ENCODE measurements around the gene SIL1. TPM values are rescaled to one million over a fixed set of nuclear protein-coding genes. Genes with fewer than 3 reads are reported as not detected.

SIL1 gene
- polyA plus RNA-seq, 2 donors = 27.2 to 31.7 TPM

- H3K4me1 ChIP-seq (ENCODE audit: control insufficient read depth in 2 of 2, insufficient read depth in 2 of 2, low read length in 1 of 2) = peaks cover 14 to 18% of the 10 kb centered on the region in 2 donors
- no peaks in the 10 kb centered on the region for H3K9me3 ChIP-seq (ENCODE audit: control insufficient read depth in 2 of 2, insufficient read depth in 1 of 2, low read depth in 1 of 2, low read length in 1 of 2)
- H3K4me3 ChIP-seq (ENCODE audit: low read depth in 1 of 2, low read length in 2 of 2) = no peak overlapping the region
- H3K27ac ChIP-seq (ENCODE audit: low read depth in 2 of 2, low read length in 1 of 2) = no peak overlapping the region
- no peaks in the 10 kb centered on the region for H3K27me3 ChIP-seq (ENCODE audit: control insufficient read depth in 1 of 2, insufficient read depth in 2 of 2, low read length in 2 of 2)
- H3K36me3 ChIP-seq (ENCODE audit: control insufficient read depth in 2 of 2, insufficient read depth in 2 of 2, low read length in 1 of 2) = peaks cover 0 to 14% of the 10 kb centered on the region in 2 donors
- 90 to 92% methylated on average over 4 of the region's 4 CpGs for WGBS, 2 donors
Measured at GRCh38 chr5:138949223-138949574, 249.0 kb downstream of the SIL1 start.

GRCh38 chr5:138948471-138949222, 249.5 kb downstream of the SIL1 start:
- H3K9me3 ChIP-seq (ENCODE audit: control insufficient read depth in 2 of 2, insufficient read depth in 1 of 2, low read depth in 1 of 2, low read length in 1 of 2) = no peaks in the 10 kb centered on the region
- H3K4me3 ChIP-seq (ENCODE audit: low read depth in 1 of 2, low read length in 2 of 2) = no peak overlapping the region
- H3K27ac ChIP-seq (ENCODE audit: low read depth in 2 of 2, low read length in 1 of 2) = no peak overlapping the region
- H3K4me1 ChIP-seq (ENCODE audit: control insufficient read depth in 2 of 2, insufficient read depth in 2 of 2, low read length in 1 of 2) = peaks cover 13 to 17% of the 10 kb centered on the region in 2 donors
- H3K36me3 ChIP-seq (ENCODE audit: control insufficient read depth in 2 of 2, insufficient read depth in 2 of 2, low read length in 1 of 2) = peaks cover 0 to 14% of the 10 kb centered on the region in 2 donors
- no peaks in the 10 kb centered on the region for H3K27me3 ChIP-seq (ENCODE audit: control insufficient read depth in 1 of 2, insufficient read depth in 2 of 2, low read length in 2 of 2)
- WGBS, 2 donors = 79 to 84% methylated on average over 23 of the region's 23 CpGs

DNA sequence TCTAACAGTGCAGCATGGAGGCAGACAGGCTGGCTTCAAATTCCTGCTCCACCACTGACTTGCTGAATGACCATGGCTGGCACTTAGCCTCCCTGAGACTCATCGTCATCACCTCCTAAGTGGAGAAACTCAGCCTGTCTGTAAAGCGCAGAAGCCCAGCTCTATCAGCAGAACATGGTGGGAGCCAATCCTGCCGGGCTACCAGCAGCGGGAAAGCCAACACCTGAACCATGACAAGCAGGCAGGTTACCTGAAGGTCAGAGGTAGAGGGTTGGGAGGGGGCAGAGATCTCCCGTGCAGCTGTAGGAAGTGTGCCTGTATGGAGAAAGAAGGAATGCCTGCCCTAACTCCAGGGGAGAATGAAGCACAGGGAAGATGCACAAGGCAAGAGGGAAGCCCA, 250.4 kb downstream of the SIL1 start:
- WGBS, 2 donors = 80 to 90% methylated on average over 5 of the region's 5 CpGs
- Histone ChIP-seq H3K4me3 (ENCODE audit: low read depth in 1 of 2, low read length in 2 of 2) (no peak overlapping the region), H3K36me3 (ENCODE audit: control insufficient read depth in 2 of 2, insufficient read depth in 2 of 2, low read length in 1 of 2) (peaks cover 0 to 14% of the 10 kb centered on the region in 2 donors), H3K27ac (ENCODE audit: low read depth in 2 of 2, low read length in 1 of 2) (no peak overlapping the region), H3K4me1 (ENCODE audit: control insufficient read depth in 2 of 2, insufficient read depth in 2 of 2, low read length in 1 of 2) (peaks cover 5 to 13% of the 10 kb centered on the region in 2 donors), H3K9me3 (ENCODE audit: control insufficient read depth in 2 of 2, insufficient read depth in 1 of 2, low read depth in 1 of 2, low read length in 1 of 2) (no peaks in the 10 kb centered on the region), H3K27me3 (ENCODE audit: control insufficient read depth in 1 of 2, insufficient read depth in 2 of 2, low read length in 2 of 2) (no peaks in the 10 kb centered on the region)

DNA sequence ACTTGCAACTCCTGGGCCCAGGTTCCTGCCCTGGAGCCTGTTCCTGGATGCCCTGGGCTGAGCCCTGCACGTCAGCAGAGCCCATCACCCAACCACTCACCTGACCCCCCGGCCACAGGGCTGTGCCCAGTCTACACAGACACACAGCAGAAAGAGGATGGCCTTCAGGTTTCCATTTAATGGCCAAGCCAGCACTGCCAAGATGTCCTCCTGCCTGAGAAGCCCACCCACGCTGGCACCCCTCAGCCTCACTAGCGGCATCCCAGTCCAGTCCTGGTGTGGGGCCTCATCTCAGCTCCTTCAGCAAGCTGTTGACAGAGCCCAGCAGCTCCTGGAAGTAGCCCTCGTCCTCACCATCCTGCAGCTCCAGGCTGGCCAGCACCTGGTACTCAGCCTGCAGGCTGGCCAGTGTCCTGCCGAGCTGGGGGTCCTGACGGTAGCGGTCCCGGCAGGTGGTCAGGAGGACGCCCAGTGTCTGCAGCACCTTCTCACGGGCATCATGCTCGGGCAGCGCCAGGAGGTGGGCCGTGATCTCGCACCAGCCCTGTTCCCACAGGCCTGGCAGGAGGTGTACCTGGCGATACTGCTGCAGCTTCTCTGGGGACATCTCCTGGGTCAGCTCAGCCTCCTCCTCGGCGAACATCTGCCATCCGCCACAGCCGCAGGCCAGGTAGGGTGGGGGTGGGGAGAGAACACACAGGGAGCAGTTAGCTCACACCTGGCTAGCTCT, 251.2 kb downstream of the SIL1 start:
- no peak overlapping the region for H3K27ac ChIP-seq (ENCODE audit: low read depth in 2 of 2, low read length in 1 of 2)
- no peaks in the 10 kb centered on the region for H3K27me3 ChIP-seq (ENCODE audit: control insufficient read depth in 1 of 2, insufficient read depth in 2 of 2, low read length in 2 of 2)
- peaks cover 2 to 6% of the 10 kb centered on the region in 2 donors for H3K4me1 ChIP-seq (ENCODE audit: control insufficient read depth in 2 of 2, insufficient read depth in 2 of 2, low read length in 1 of 2)
- 91 to 95% methylated on average over 20 of the region's 20 CpGs for WGBS, 2 donors
- no peaks in the 10 kb centered on the region for H3K9me3 ChIP-seq (ENCODE audit: control insufficient read depth in 2 of 2, insufficient read depth in 1 of 2, low read depth in 1 of 2, low read length in 1 of 2)
- peaks cover 0 to 14% of the 10 kb centered on the region in 2 donors for H3K36me3 ChIP-seq (ENCODE audit: control insufficient read depth in 2 of 2, insufficient read depth in 2 of 2, low read length in 1 of 2)
- no peak overlapping the region for H3K4me3 ChIP-seq (ENCODE audit: low read depth in 1 of 2, low read length in 2 of 2)

GRCh38 chr5:138946241-138946623, 251.9 kb downstream of the SIL1 start:
- 86 to 97% methylated on average over 8 of the region's 8 CpGs for WGBS, 2 donors
- Histone ChIP-seq H3K36me3 (ENCODE audit: control insufficient read depth in 2 of 2, insufficient read depth in 2 of 2, low read length in 1 of 2) (peaks cover 0 to 14% of the 10 kb centered on the region in 2 donors), H3K27ac (ENCODE audit: low read depth in 2 of 2, low read length in 1 of 2) (no peak overlapping the region), H3K27me3 (ENCODE audit: control insufficient read depth in 1 of 2, insufficient read depth in 2 of 2, low read length in 2 of 2) (no peaks in the 10 kb centered on the region), H3K9me3 (ENCODE audit: control insufficient read depth in 2 of 2, insufficient read depth in 1 of 2, low read depth in 1 of 2, low read length in 1 of 2) (no peaks in the 10 kb centered on the region), H3K4me3 (ENCODE audit: low read depth in 1 of 2, low read length in 2 of 2) (no peak overlapping the region), H3K4me1 (ENCODE audit: control insufficient read depth in 2 of 2, insufficient read depth in 2 of 2, low read length in 1 of 2) (no peaks in the 10 kb centered on the region)

DNA sequence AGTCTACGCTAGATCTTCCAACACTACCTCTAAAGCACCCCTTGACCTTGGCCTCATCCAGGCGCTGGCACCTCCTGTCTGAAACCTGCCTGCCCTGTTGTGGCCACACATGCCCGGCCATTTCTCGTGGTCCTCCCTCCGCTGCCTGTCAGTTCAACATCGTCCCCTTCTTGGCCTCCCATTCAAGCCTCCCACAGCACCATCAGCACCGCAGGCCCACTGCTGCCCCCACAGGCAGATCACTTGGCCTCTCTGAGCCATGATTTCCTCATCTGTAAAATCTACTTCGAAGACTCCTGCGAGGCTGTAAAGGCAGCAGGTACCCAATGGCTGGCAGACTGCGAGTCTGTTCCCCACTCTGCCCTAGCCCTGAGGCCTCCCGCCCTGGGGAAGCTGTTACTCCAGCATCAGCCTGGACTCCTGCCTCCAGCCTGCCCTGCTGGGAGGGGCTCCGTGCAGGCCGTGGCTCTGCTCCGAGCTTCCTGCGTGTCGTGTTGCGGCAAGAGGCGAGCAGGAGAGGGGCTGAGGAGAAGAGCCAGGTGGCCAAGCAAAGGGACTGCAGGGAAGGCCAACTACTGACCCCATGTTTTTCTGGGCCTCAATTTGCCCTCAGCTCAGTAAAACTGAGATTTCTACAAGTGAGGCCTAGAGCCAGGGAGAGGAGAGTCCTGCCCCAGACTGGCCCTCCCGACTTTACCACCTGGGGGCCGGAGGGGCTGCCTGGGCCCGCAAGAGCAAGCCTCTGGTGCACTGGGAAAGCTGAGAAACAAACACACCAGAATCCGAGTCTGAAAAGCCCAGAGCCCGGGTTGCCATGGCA, 252.5 kb downstream of the SIL1 start:
- Histone ChIP-seq H3K27me3 (ENCODE audit: control insufficient read depth in 1 of 2, insufficient read depth in 2 of 2, low read length in 2 of 2) (no peaks in the 10 kb centered on the region), H3K4me1 (ENCODE audit: control insufficient read depth in 2 of 2, insufficient read depth in 2 of 2, low read length in 1 of 2) (no peaks in the 10 kb centered on the region), H3K36me3 (ENCODE audit: control insufficient read depth in 2 of 2, insufficient read depth in 2 of 2, low read length in 1 of 2) (peaks cover 0 to 11% of the 10 kb centered on the region in 2 donors), H3K27ac (ENCODE audit: low read depth in 2 of 2, low read length in 1 of 2) (no peak overlapping the region), H3K4me3 (ENCODE audit: low read depth in 1 of 2, low read length in 2 of 2) (no peak overlapping the region), H3K9me3 (ENCODE audit: control insufficient read depth in 2 of 2, insufficient read depth in 1 of 2, low read depth in 1 of 2, low read length in 1 of 2) (no peaks in the 10 kb centered on the region)
- WGBS, 2 donors = 85% methylated on average over 23 of the region's 23 CpGs

- no peak overlapping the region for H3K27ac ChIP-seq (ENCODE audit: low read depth in 2 of 2, low read length in 1 of 2)
- no peak overlapping the region for H3K4me3 ChIP-seq (ENCODE audit: low read depth in 1 of 2, low read length in 2 of 2)
- H3K4me1 ChIP-seq (ENCODE audit: control insufficient read depth in 2 of 2, insufficient read depth in 2 of 2, low read length in 1 of 2) = no peaks in the 10 kb centered on the region
- no peaks in the 10 kb centered on the region for H3K9me3 ChIP-seq (ENCODE audit: control insufficient read depth in 2 of 2, insufficient read depth in 1 of 2, low read depth in 1 of 2, low read length in 1 of 2)
- WGBS, 2 donors = 75 to 79% methylated on average over 22 to 23 of the region's 23 CpGs
- H3K27me3 ChIP-seq (ENCODE audit: control insufficient read depth in 1 of 2, insufficient read depth in 2 of 2, low read length in 2 of 2) = no peaks in the 10 kb centered on the region
- peaks cover 0 to 11% of the 10 kb centered on the region in 2 donors for H3K36me3 ChIP-seq (ENCODE audit: control insufficient read depth in 2 of 2, insufficient read depth in 2 of 2, low read length in 1 of 2)
Measured at GRCh38 chr5:138944527-138945322, 253.4 kb downstream of the SIL1 start.

DNA sequence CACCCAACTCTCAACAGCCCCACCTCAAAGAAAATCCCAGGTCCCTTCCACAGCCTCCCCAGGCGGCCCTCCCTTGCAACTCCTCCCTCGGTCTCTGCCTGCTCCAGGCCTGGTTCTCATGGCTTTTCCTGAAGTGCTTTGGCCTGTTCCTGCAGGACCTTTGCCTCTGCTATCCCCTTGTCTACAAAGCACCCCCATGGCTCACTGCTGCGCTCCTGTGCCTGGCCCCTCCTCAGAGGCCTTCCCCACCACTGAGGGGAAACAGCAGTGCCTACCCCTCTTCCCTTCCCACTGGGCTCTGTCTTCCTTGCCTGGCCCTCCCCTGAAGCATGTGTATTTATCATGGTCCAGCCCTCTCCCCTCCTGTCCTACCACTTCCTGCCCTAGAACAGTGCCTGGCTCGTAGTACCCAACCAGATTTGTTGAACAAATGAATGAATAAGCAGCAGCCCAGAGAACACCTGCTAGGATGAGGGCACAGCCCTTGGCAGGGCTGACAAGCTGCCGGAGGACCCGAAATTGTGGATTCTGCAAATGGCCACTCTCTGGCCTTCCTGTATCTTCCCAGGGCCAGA, 254.5 kb downstream of the SIL1 start:
- H3K36me3 ChIP-seq (ENCODE audit: control insufficient read depth in 2 of 2, insufficient read depth in 2 of 2, low read length in 1 of 2) = peaks cover 0 to 8% of the 10 kb centered on the region in 2 donors
- WGBS, 2 donors = 86 to 88% methylated on average over 6 of the region's 6 CpGs
- no peaks in the 10 kb centered on the region for H3K27me3 ChIP-seq (ENCODE audit: control insufficient read depth in 1 of 2, insufficient read depth in 2 of 2, low read length in 2 of 2)

More for the DNA sequence above, 254.5 kb downstream of the SIL1 start:
- H3K4me1 ChIP-seq (ENCODE audit: control insufficient read depth in 2 of 2, insufficient read depth in 2 of 2, low read length in 1 of 2) = no peaks in the 10 kb centered on the region
- no peak overlapping the region for H3K4me3 ChIP-seq (ENCODE audit: low read depth in 1 of 2, low read length in 2 of 2)
- H3K27ac ChIP-seq (ENCODE audit: low read depth in 2 of 2, low read length in 1 of 2) = no peak overlapping the region
- no peaks in the 10 kb centered on the region for H3K9me3 ChIP-seq (ENCODE audit: control insufficient read depth in 2 of 2, insufficient read depth in 1 of 2, low read depth in 1 of 2, low read length in 1 of 2)

All from esophagus (tissue), 2 donors.